CD14-positive monocyte (primary cell): ENCODE data around the gene TSC22D1. TPM values are rescaled to one million over a fixed set of nuclear protein-coding genes. Genes with fewer than 3 reads are reported as not detected.

Source experiments
- DNase-seq, 3 donors: peaks; one replicate each; pipeline ENCODE4 v3.0.0-alpha.2; 2011 to 2022
- H2AFZ ChIP-seq: 2 replicates; pipeline ENCODE4 v1.6.0; 2012; ENCODE audit warnings: mild to moderate bottlenecking, low read depth, low read length, inconsistent platforms; ENCODE audit not compliant: insufficient read depth, poor library complexity, severe bottlenecking
- H3K27ac ChIP-seq, 2 donors: 1 replicate in 1 of 2; 2 replicates in 1 of 2; pipeline ENCODE4 v1.5.1; 2012 to 2013; ENCODE audit warnings: low read length in 2 of 2, control low read depth in 1 of 2, inconsistent platforms in 1 of 2, low read depth in 1 of 2, mild to moderate bottlenecking in 1 of 2
- H3K27me3 ChIP-seq, 2 donors: one replicate each; pipeline versions ENCODE4 v1.6.0 to v1.6.1; 2011 to 2013; ENCODE audit warnings: low read length in 2 of 2; ENCODE audit not compliant: control insufficient read depth in 2 of 2, insufficient read depth in 2 of 2
- H3K36me3 ChIP-seq, 2 donors: replicated peaks in 1 of 2; 1 replicate in 1 of 2; 2 replicates in 1 of 2; pipeline versions ENCODE4 v1.5.1 to v1.6.1; 2012 to 2013; ENCODE audit warnings: low read length in 2 of 2, control low read depth in 1 of 2, inconsistent platforms in 1 of 2, mild to moderate bottlenecking in 1 of 2; ENCODE audit not compliant: insufficient read depth in 2 of 2, control insufficient read depth in 1 of 2
- H3K4me1 ChIP-seq, 2 donors: 1 replicate in 1 of 2; 2 replicates in 1 of 2; pipeline versions ENCODE4 v1.5.1 to v1.6.1; 2012 to 2013; ENCODE audit warnings: low read length in 2 of 2, control low read depth in 1 of 2, inconsistent platforms in 1 of 2, mild to moderate bottlenecking in 1 of 2, moderate library complexity in 1 of 2; ENCODE audit not compliant: insufficient read depth in 2 of 2, control insufficient read depth in 1 of 2
- H3K4me2 ChIP-seq: replicated peaks from 2 replicates; pipeline ENCODE3; 2012; ENCODE audit warnings: low read length, moderate library complexity, mild to moderate bottlenecking; ENCODE audit not compliant: poor library complexity, severe bottlenecking; ENCODE audit errors: extremely low read depth
- H3K4me3 ChIP-seq, 3 experiments: fragments of 200-600 bp in 1 of 3; sonication (generic) in 1 of 3; replicated peaks in 1 of 3; 1 replicate in 2 of 3; 2 replicates in 1 of 3; pipeline ENCODE4 v1.5.1; 2011 to 2013; ENCODE audit warnings: low read length in 3 of 3, mild to moderate bottlenecking in 3 of 3, control low read depth in 2 of 3, low read depth in 2 of 3, inconsistent platforms in 1 of 3, moderate library complexity in 1 of 3
- H3K79me2 ChIP-seq: 2 replicates; pipeline ENCODE4 v1.6.0; 2012; ENCODE audit warnings: mild to moderate bottlenecking, control low read depth, inconsistent platforms, low read length, moderate library complexity; ENCODE audit not compliant: insufficient read depth
- H3K9ac ChIP-seq: 2 replicates; pipeline ENCODE4 v1.6.0; 2017; ENCODE audit warnings: low read length, mild to moderate bottlenecking; ENCODE audit not compliant: insufficient read depth, poor library complexity, severe bottlenecking
- H3K9me3 ChIP-seq, 2 donors: replicated peaks in 1 of 2; 1 replicate in 1 of 2; 2 replicates in 1 of 2; pipeline versions ENCODE4 v1.5.1 to v1.6.1; 2012 to 2013; ENCODE audit warnings: low read length in 2 of 2, control low read depth in 1 of 2; ENCODE audit not compliant: control insufficient read depth in 1 of 2, insufficient read depth in 1 of 2
- H4K20me1 ChIP-seq: 2 replicates; pipeline ENCODE4 v1.6.0; 2012; ENCODE audit warnings: mild to moderate bottlenecking, low read length, control low read depth, moderate library complexity; ENCODE audit not compliant: insufficient read depth
- H3K27ac Mint-ChIP-seq, 7 donors: one replicate each; pipeline ENCODE4 v1.8.0; 2020; ENCODE audit warnings: mild to moderate bottlenecking in 7 of 7, mixed read lengths in 7 of 7, moderate library complexity in 6 of 7, inconsistent platforms in 2 of 7
- H3K27me3 Mint-ChIP-seq, 3 donors: one replicate each; pipeline ENCODE4 v1.8.0; 2021 to 2022; ENCODE audit warnings: low read depth in 3 of 3, mild to moderate bottlenecking in 3 of 3, mixed read lengths in 3 of 3, moderate library complexity in 3 of 3, inconsistent platforms in 1 of 3
- H3K36me3 Mint-ChIP-seq, 2 donors: one replicate each; pipeline ENCODE4 v1.8.0; 2020; ENCODE audit warnings: mixed read lengths in 2 of 2, inconsistent platforms in 1 of 2, mild to moderate bottlenecking in 1 of 2
- H3K4me1 Mint-ChIP-seq: one replicate; pipeline ENCODE4 v1.8.0; 2020; ENCODE audit warnings: mild to moderate bottlenecking, mixed read lengths
- H3K4me3 Mint-ChIP-seq, 2 donors: one replicate each; pipeline ENCODE4 v1.8.0; 2020; ENCODE audit warnings: mild to moderate bottlenecking in 2 of 2, mixed read lengths in 2 of 2, moderate library complexity in 1 of 2
- H3K9me3 Mint-ChIP-seq, 7 donors: one replicate each; pipeline ENCODE4 v1.8.0; 2020 to 2022; ENCODE audit warnings: mixed read lengths in 7 of 7, mild to moderate bottlenecking in 6 of 7, moderate library complexity in 6 of 7, inconsistent platforms in 2 of 7
- WGBS: methylation state at CpG from one replicate; pipeline ENCODE4 v1.1.5; 2013; ENCODE audit warnings: missing lambda C conversion rate; ENCODE audit not compliant: insufficient coverage; 5-methylcytosine and 5-hydroxymethylcytosine counted together
- intact Hi-C, 2 donors: fragments of 100-400 bp; cut with micrococcal nuclease; formaldehyde crosslinking; loops; one replicate each; pipeline versions ENCODE4 v1.15.0 to v1.15.1; 2023
- polyA plus RNA-seq, 3 donors: library from polyadenylated mRNA; depleted of rRNA in 1 of 3; unstranded in 2 of 3; stranded (reverse) in 1 of 3; fragments of 300-500 nt in 2 of 3; fragments of >200 nt in 1 of 3; fragmentation: Illumina TruSeq in 2 of 3; gene quantifications; 1 replicate in 2 of 3; 2 replicates in 1 of 3; pipeline ENCODE4 v1.2.3, GENCODE V29; 2012 to 2021
- TF ChIP-seq, protein P1 (sequence below): fragments of 200-600 bp; IDR thresholded peaks from one replicate; pipeline ENCODE4 v1.8.0; 2022; ENCODE audit warnings: antibody characterized with exemption, mild to moderate bottlenecking

Gene TSC22D1
- polyA plus RNA-seq, 3 donors, result 1.9 to 10.4 (median 3.1) TPM

DNA sequence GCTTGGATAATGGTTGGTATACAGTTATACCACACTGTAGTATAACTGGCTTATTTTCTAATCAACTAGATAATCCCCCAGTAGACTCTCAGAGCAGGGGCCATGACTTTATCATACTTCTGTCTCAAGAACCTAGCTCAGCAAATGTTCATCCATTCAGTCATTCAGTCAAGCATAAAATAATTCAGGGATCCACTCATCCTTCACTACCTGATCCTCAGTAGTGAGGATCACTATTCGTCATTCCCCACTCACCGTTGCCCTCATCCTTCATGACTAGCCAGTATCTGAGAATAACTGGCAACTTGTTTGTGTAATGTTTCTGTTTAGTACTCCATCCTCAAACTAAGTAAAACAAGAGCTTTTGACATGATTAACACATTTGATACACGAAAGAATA, 77.6 kb downstream of the TSC22D1 start:
- Mint-ChIP-seq H3K27me3 (peaks cover 0 to 2% (median 1%) of the 10 kb centered on the region in 3 donors), H3K36me3 (no peaks in the 10 kb centered on the region), H3K4me1 (peaks cover 5% of the 10 kb centered on the region), H3K27ac (no peak overlapping the region), H3K9me3 (peaks cover 0 to 7% (median 5%) of the 10 kb centered on the region in 7 donors), H3K4me3 (no peak overlapping the region)
- H3K9ac ChIP-seq, result no peak overlapping the region
- no peaks in the 10 kb centered on the region for H3K36me3 ChIP-seq
- intact Hi-C loops, result no loop called here
- H3K4me2 ChIP-seq, result no peak overlapping the region
- H3K4me3 ChIP-seq, result no peak overlapping the region
- DNase-seq, result no peak
- H3K27ac ChIP-seq, result no peak overlapping the region
- WGBS, result no CpG with 5 or more reads among the region's 3 CpGs
- no peaks in the 10 kb centered on the region for H3K79me2 ChIP-seq
- H4K20me1 ChIP-seq, result no peaks in the 10 kb centered on the region
- H3K27me3 ChIP-seq, result no peaks in the 10 kb centered on the region
- TF ChIP-seq, protein P1, sequence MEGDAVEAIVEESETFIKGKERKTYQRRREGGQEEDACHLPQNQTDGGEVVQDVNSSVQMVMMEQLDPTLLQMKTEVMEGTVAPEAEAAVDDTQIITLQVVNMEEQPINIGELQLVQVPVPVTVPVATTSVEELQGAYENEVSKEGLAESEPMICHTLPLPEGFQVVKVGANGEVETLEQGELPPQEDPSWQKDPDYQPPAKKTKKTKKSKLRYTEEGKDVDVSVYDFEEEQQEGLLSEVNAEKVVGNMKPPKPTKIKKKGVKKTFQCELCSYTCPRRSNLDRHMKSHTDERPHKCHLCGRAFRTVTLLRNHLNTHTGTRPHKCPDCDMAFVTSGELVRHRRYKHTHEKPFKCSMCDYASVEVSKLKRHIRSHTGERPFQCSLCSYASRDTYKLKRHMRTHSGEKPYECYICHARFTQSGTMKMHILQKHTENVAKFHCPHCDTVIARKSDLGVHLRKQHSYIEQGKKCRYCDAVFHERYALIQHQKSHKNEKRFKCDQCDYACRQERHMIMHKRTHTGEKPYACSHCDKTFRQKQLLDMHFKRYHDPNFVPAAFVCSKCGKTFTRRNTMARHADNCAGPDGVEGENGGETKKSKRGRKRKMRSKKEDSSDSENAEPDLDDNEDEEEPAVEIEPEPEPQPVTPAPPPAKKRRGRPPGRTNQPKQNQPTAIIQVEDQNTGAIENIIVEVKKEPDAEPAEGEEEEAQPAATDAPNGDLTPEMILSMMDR, result no peak
- no peaks in the 10 kb centered on the region for H3K9me3 ChIP-seq
- H3K4me1 ChIP-seq, result no peaks in the 10 kb centered on the region
- no peak overlapping the region for H2AFZ ChIP-seq

DNA sequence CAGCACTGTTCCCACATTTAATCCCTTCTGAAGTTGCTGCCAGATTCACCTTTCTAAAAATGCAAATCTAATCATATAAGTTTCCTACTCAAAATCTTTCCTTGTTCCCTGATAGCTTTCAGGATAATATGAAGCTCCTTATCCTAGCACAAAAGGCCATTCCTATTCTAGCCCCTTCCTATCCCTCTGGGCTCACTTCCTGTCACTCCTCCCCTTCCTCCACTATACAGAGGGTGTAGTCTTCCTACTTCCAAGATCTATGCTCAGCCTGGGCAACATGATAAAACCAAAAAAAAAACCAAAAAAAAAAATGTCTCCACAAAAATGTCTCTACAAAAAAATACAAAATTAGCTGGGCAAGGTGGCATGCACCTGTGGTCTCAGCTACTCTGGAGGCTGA, 78.3 kb downstream of the TSC22D1 start:
- intact Hi-C loops, result no loop called here
- Histone ChIP-seq H4K20me1 (no peaks in the 10 kb centered on the region), H3K4me3 (no peak overlapping the region), H3K36me3 (no peaks in the 10 kb centered on the region), H3K79me2 (no peaks in the 10 kb centered on the region), H3K27ac (no peak overlapping the region), H3K9ac (no peak overlapping the region), H3K27me3 (no peaks in the 10 kb centered on the region), H2AFZ (no peak overlapping the region), H3K4me2 (no peak overlapping the region), H3K9me3 (no peaks in the 10 kb centered on the region), H3K4me1 (no peaks in the 10 kb centered on the region)
- Mint-ChIP-seq H3K4me3 (no peak overlapping the region), H3K4me1 (peaks cover 5% of the 10 kb centered on the region), H3K27me3 (peaks cover 0 to 2% (median 1%) of the 10 kb centered on the region in 3 donors), H3K36me3 (no peaks in the 10 kb centered on the region), H3K9me3 (peaks cover 0 to 7% (median 5%) of the 10 kb centered on the region in 7 donors), H3K27ac (peak overlapping the region in 1 of 7 donors; percentile 10)
- TF ChIP-seq, protein P1, result no peak
- no peak for DNase-seq
